Right kidney (tissue), 1 donor: ENCODE data around the gene CLASP1.
"Not testable (repeated sequence)": the region's sequence is repeated elsewhere in the genome, so short reads cannot be mapped to it uniquely, and the experiment has no call there.

Experiments
- DNase-seq: peaks from one replicate; pipeline ENCODE4 v3.0.0-alpha.2; 2016

The CLASP1 gene

GRCh38 chr2:121418494-121419058, 230.7 kb downstream of the CLASP1 start:
- DNase-seq = no peak

GRCh38 chr2:121417826-121418225, 231.4 kb downstream of the CLASP1 start:
- no peak for DNase-seq

- DNase-seq = no peak
Measured at GRCh38 chr2:121415727-121416126, 233.5 kb downstream of the CLASP1 start.

- DNase-seq = no peak
Measured at GRCh38 chr2:121412349-121412748, 236.9 kb downstream of the CLASP1 start.

- no peak for DNase-seq
Measured at GRCh38 chr2:121409966-121410365, 239.3 kb downstream of the CLASP1 start.

GRCh38 chr2:121409388-121409787, 239.9 kb downstream of the CLASP1 start:
- DNase-seq = no peak

GRCh38 chr2:121408641-121409040, 240.6 kb downstream of the CLASP1 start:
- DNase-seq = no peak

- no peak for DNase-seq
Measured at GRCh38 chr2:121405233-121405632, 244.0 kb downstream of the CLASP1 start.

GRCh38 chr2:121400201-121400600, 249.1 kb downstream of the CLASP1 start:
- DNase-seq = peak; percentile 10

GRCh38 chr2:121398853-121399252, 250.4 kb downstream of the CLASP1 start:
- no peak for DNase-seq

- DNase-seq = no peak
Measured at GRCh38 chr2:121390082-121390692, 259.1 kb downstream of the CLASP1 start.

- no peak for DNase-seq
Measured at GRCh38 chr2:121388371-121388770, 260.9 kb downstream of the CLASP1 start.

- no peak for DNase-seq
Measured at GRCh38 chr2:121387591-121388325, 261.5 kb downstream of the CLASP1 start.

- no peak for DNase-seq
Measured at GRCh38 chr2:121386707-121387106, 262.6 kb downstream of the CLASP1 start.

- DNase-seq = no peak
Measured at GRCh38 chr2:121386102-121386501, 263.2 kb downstream of the CLASP1 start.

- no peak for DNase-seq
Measured at GRCh38 chr2:121382744-121383143, 266.5 kb downstream of the CLASP1 start.

GRCh38 chr2:121377646-121378045, 271.6 kb downstream of the CLASP1 start:
- no peak for DNase-seq

GRCh38 chr2:121376535-121377250, 272.6 kb downstream of the CLASP1 start:
- no peak for DNase-seq

GRCh38 chr2:121375621-121376159, 273.6 kb downstream of the CLASP1 start:
- DNase-seq = no peak

- not testable (repeated sequence) for DNase-seq
Measured at GRCh38 chr2:121374412-121375075, 274.7 kb downstream of the CLASP1 start.

- no peak for DNase-seq
Measured at GRCh38 chr2:121372721-121373353, 276.4 kb downstream of the CLASP1 start.

GRCh38 chr2:121372082-121372481, 277.2 kb downstream of the CLASP1 start:
- DNase-seq = no peak
